CD4-positive, alpha-beta T cell treated with Interleukin-17A for 1 hour (primary cell): ENCODE results near the gene PAK5.

Source experiments
- DNase-seq: peaks from one replicate; pipeline ENCODE4 v3.0.0-alpha.2; 2020

Gene PAK5

GRCh38 chr20:9775176-9775575 is 63.7 kb downstream of the PAK5 start:
- DNase-seq: no peak

- no peak for DNase-seq
These were observed 68.9 kb downstream of the PAK5 start for GRCh38 chr20:9769954-9770353.

- no peak for DNase-seq
These were observed 77.4 kb downstream of the PAK5 start for GRCh38 chr20:9761476-9761875.

- DNase-seq: no peak
These were observed 79.5 kb downstream of the PAK5 start for GRCh38 chr20:9759392-9759791.

- no peak for DNase-seq
These were observed 80.1 kb downstream of the PAK5 start for GRCh38 chr20:9758752-9759151.

- no peak for DNase-seq
These were observed 82.2 kb downstream of the PAK5 start for GRCh38 chr20:9756660-9757059.

- DNase-seq: no peak
These were observed 83.6 kb downstream of the PAK5 start for GRCh38 chr20:9755301-9755700.

- DNase-seq: no peak
These were observed 94.3 kb downstream of the PAK5 start for GRCh38 chr20:9744551-9744950.

GRCh38 chr20:9743871-9744270 is 95.0 kb downstream of the PAK5 start:
- no peak for DNase-seq

GRCh38 chr20:9742821-9743220 is 96.1 kb downstream of the PAK5 start:
- DNase-seq: no peak

GRCh38 chr20:9741996-9742395 is 96.9 kb downstream of the PAK5 start:
- no peak for DNase-seq

GRCh38 chr20:9740486-9740885 is 98.4 kb downstream of the PAK5 start:
- DNase-seq: no peak

- no peak for DNase-seq
These were observed 98.9 kb downstream of the PAK5 start for GRCh38 chr20:9739991-9740390.

GRCh38 chr20:9736373-9736772 is 102.5 kb downstream of the PAK5 start:
- no peak for DNase-seq

GRCh38 chr20:9723501-9724202 is 115.2 kb downstream of the PAK5 start:
- no peak for DNase-seq

- DNase-seq: no peak
These were observed 127.0 kb downstream of the PAK5 start for GRCh38 chr20:9711872-9712271.

- no peak for DNase-seq
These were observed 128.2 kb downstream of the PAK5 start for GRCh38 chr20:9710685-9711084.

GRCh38 chr20:9705722-9706476 is 133.0 kb downstream of the PAK5 start:
- DNase-seq: no peak

- DNase-seq: no peak
These were observed 139.7 kb downstream of the PAK5 start for GRCh38 chr20:9699181-9699580.

GRCh38 chr20:9689041-9689440 is 149.8 kb downstream of the PAK5 start:
- no peak for DNase-seq

- no peak for DNase-seq
These were observed 152.0 kb downstream of the PAK5 start for GRCh38 chr20:9686866-9687265.

GRCh38 chr20:9686455-9686854 is 152.4 kb downstream of the PAK5 start:
- DNase-seq: no peak

- no peak for DNase-seq
These were observed 152.9 kb downstream of the PAK5 start for GRCh38 chr20:9686001-9686400.

- DNase-seq: no peak
These were observed 153.9 kb downstream of the PAK5 start for GRCh38 chr20:9685011-9685410.
